NCI-H524 (cell line): ENCODE data around the gene PRM3.

Experiments used
- DNase-seq, 2 experiments: peaks; one replicate each; lab custom pipeline; 2025; lab: John Stamatoyannopoulos, UW

Gene PRM3

GRCh38 chr16:11280616-11281522, 7.4 kb upstream of the PRM3 start, which contains the start of gene PRM1:
Gene PRM1, minus strand, starts transcription at chr16:11281330. Its CDS starts 92 bp downstream, at chr16:11281238.
- no peak for DNase-seq

DNA sequence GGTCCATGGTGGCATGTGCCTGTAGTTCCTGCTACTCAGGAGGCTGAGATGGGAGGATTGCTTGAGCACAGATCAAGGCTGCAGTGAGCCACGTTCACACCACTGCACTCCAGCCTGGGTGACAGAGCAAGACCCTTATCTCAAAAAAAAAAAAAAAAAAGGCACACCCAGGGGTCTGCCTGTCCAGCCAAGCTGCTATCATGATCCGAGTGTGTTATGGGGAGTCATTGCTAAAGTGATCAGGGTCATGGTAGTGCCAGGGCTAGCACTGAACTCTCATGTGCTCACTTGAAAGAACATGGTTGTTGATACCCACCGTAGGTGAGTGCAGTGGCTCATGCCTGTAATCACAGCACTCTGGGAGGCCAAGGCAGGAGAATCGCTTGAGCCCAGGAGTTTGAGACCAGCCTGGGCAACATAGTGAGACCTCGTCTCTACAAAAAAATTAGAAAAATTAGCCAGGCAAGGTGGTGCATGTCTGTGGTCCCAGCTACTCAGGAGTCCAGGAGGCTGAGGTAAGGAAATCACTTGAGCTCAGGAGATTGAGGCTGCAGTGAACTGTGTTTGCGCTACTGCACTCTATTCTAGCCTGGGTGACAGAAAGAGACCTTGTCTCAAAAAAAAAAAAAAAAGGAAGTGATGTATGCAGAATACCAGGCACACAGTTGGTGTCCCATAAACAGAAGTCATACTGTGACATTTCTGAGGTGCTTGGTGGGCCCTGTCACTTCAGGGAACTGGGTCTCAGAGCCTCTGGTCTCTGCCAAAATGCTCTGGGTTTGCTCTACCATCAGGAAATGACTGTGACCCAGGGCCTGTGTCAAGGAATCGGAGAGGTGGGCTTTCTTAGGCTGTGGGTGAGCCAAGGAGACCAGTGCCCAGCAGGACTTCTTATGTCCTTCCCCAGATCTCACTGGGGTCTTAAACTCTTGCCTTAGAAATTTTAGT, 5.5 kb upstream of the PRM3 start:
- no peak for DNase-seq

DNA sequence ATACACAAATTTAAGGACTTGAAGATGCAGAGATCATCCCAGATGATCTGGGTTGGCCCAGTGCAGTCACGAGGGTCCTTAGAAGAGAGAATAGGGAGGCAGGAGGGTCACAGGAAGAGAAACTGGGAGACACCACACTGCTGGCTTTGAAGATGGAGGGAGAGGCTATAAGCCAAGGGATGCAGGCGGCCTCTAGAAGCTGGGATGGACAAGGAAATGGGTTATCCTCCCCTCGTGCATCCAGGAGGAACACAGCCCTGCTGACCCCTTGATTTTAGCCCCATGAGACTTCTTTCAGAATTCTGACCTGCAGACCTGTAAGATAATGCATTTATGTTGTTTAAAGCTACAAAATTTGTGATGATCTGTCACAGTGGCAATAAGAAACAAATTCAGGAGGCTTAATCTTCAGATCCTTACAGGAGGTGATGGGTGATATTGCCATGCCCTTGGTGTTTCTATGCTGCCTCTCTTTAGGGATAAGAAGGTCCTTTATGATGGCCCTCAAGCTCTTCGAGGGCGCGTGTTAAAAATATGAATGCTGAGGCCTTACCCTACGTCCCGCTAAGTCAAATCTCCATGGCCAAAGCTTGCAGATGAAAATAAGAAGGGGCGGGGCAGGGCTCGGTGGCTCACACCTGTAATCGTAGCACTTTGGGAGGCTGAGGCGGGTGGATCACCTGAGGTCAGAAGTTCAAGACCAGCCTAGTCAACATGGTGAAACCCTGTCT, 4.3 kb upstream of the PRM3 start:
- no peak for DNase-seq

DNA sequence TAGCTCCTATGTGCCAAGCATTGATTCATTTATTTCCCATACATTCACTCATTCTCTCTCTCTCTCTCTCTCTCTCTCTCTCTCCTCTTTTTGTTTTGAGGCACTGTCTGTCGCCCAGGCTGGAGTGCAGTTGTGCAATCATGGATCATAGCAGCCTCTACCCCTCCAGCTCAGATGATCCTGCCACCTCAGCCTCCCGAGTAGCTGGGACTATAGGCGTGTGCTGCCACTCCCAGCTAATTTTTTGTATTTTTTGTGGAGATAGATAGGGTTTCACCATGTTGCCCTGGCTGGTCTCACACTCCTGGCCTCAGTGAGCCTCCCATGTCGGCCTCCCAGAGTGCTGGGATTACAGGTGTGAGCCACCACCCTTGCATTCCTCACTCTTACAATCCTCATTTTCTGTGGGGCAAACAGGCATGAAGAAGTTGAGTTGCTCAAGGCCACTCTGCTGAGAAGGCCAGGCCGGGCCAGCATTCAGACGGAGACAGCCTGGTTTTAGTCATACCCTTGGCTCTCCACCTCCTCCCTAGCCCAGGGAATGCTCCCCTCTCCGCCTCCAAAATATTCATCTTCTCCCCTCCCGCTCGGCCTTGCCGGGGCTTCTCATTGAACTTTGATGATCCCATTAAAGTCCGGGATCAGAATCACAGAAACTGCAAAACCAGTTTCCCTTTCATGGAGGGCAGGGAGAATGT, 3.6 kb upstream of the PRM3 start:
- DNase-seq, result no peak

DNA sequence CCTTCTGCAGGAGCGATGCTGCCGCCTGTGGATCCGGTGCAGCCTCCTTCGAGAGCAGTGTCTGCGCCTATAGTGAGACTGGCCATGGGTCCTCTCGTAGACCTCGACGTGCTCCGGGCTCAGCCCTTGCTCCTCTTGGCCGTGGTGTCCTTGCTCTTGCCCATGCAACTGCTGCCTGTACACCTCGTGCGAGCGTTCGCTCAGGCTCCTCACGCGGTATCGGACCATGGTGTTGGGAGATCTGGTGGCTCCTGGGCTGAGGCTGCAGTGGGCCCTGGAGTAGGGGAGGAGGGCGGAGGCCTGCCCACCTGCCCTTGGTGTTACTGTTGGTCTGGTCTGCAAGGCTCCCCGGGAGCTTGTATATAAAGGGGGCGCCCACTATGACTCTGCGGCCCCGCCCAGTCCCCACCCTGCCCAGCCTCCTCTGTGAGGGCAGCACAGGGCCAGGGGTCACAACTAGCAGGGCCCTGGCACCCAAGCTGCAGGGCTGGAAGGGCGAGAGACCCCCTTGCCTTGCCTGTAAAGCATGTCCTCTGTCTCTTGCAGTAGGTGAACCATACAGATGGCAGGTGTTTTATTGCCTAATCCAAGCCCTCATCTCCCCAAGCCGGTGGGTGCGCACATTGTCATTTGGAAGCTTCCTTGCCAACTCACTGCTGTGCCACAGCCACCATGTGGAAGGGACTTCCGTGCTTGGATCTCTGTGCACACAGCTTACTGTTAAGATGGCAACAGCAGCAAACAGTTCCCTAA, 2.9 kb upstream of the PRM3 start, which contains the start of gene PRM2:
Gene PRM2 (minus strand): TSS at position 338 of the 753 bp plus-strand sequence. CDS start 110 bp downstream, at position 228.
- DNase-seq, result peak in 1 of 2 experiments; percentile 47

DNA sequence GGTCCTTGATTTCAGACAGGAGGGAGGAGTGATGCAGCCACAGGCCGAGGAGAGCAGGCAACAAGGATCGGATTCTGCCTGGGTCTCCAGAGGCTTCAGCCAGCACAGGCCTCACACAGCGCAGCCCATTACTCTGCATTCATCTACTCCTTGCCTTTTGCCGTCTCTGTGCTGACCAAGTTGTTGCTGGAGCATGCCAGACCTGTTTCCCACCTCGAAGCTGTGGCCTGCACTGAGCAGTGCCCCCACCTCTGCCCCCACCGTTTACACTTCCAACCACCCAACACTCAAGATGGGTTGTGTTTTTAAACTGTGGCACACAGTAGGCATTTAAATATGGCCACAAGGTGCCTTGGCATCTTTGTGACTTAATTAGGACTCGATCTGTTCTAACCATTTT, 1.5 kb upstream of the PRM3 start:
- DNase-seq, result no peak

GRCh38 chr16:11273721-11274324, 394 bp upstream of the PRM3 start:
- DNase-seq, result no peak

DNA sequence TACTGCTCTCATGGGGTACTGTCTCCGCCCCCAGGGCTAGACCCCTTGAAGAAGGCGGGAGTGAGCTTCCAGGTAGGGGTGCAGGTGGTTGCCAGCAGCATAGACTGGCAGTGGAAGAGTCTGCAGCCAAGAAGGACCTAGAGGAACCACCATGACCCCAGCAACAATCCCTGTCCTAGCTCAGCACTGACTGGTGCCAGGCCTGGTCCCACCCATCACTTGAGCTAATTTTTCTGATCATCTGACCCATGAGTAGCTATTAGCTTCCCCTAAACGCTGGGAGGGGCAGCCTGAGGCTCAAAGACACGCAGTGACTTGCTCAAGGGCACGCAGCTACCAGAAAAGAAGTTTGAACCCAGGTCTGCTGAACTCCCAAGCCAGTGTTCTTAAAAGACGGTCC, 945 bp downstream of the PRM3 start:
- no peak for DNase-seq

- DNase-seq, result no peak
These were observed 1.8 kb downstream of the PRM3 start for GRCh38 chr16:11271610-11272009.

- no peak for DNase-seq
These were observed 2.7 kb downstream of the PRM3 start for GRCh38 chr16:11270602-11271162.

DNA sequence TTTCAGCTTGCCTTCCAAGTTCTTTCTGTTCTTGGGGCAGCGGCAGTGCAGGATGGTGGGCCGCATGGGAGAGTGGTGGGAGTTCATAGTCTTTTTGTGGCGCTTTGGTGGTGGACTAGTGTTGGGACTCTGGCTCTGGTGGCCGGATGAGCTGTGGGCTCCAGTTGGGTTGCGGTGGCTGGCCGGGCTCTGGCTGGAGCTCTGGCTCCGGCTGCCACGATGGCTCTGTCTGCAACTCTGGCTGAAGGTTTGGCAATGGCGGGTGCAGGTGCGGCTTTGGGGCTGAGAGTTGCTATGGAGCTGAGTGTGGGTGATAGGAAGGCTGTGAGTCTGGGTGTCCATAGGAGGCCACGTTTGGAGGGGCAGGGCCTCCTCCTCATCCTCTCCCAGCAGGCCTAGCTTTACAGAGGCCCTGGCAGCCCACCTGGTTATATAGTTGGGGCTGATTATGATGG, 4.5 kb downstream of the PRM3 start, which contains the start of gene TNP2:
Gene TNP2 (minus strand): TSS at position 405 of the 455 bp plus-strand sequence. CDS start 63 bp downstream, at position 342.
- no peak for DNase-seq

GRCh38 chr16:11265124-11265523, 8.3 kb downstream of the PRM3 start:
- DNase-seq, result no peak

GRCh38 chr16:11264155-11264832, 9.1 kb downstream of the PRM3 start:
- DNase-seq, result no peak

DNA sequence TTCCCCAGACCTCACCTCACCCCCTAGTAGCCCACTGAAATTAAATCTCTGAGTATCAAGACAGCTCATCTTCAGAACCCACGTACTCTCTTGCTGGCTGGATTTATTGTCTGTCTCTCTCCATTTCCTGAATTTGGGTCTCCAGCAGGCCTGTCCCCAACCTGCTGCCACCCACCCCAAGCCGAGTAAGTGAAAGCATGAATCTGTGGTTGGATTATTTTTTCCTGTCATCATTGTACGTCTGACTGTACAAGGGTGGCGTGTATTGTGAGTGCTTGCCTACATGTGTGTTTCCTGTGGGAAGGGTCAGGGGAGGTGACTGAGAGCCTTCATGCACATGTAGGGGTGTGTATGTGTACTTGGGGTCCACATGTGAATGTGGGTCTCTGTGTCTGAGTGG, 9.7 kb downstream of the PRM3 start:
- DNase-seq, result no peak

DNA sequence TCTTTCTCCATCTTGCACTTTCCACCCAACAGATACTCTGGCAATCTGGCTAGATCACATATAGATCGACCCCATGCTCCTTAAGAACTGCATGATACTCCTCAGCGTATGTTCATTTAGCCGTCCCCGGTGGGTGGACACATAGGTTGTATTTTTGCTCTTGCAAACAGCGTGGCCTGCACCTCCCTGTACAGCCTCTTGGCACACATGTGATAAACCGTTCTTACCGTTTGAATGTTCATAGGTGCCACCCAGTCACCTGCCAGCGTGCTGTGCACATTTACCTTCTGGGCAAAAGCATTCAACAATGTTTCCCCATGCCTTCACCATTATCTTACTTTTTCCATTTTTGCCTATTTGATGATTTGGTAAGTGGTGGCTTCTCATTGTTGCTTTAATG, 10.5 kb downstream of the PRM3 start:
- DNase-seq, result no peak

DNA sequence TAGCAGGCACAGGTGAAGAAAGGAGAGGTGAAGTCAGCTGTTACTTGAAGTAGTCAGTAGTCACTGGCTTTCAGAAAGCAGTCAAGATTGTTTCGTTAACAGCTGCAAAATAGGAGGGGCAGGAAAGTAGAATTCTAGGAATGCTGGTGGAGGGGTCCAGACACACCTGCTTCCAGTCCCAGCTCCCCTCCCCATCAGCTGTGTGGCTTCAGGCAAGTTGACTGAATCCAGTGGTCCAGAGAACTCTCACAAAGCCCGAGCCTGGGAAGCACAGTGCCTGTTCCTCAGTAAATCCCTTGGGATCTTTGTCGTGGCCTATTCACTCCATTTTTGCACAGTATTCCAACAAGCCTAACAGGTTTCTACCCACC, 12.8 kb downstream of the PRM3 start:
- no peak for DNase-seq

DNA sequence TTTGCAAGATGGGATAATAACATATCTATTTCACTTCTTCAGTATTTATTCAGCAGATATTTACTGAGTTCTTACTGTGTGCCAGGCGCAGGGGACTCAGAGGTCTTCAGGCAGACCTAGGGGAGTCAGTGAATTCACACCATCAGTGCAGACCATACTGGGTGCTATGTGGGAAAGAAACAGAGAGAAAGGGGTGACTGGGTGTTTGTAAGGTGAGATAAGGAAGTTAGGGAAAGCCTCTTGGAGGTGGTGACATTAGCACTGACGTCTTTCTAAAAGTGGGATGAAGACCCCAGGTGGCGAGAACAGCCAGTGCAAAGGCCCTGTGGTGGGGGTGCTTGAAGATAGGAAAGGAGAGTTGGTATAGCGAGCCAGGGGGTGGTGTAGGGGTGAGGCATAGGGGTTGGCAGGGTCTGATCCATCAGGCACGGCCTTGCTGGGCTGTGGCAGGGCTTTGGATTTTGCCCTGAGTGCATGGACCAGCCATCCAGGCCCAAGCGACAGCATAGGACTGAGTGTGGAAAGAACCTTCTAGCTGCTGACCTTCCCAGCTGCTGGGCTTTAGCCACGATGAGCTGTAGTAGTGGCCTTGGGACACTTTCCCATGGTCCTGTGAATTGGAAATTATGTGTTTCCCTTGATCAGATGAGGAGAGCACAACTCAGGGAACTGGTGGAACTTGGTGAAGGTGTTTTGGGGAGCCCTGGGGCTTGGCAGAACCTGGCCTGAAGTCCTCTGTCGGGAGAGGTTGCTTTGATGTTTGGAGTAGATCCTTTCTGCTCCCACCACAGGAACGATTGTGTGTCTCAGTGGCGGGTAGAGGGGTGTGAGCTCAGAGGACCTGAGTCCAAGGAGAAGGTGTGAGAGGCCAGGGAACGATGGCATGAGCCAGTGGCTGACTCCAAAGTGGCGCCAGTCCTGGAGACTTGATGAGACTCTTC, 13.5 kb downstream of the PRM3 start:
- no peak for DNase-seq
